HG02938 (cell line): ENCODE data around the gene SYT17.

ENCODE experiments used
- ATAC-seq: cut with Tn5 transposase; IDR thresholded peaks from one replicate; pipeline ENCODE4 v1.9.1; 2021; ENCODE audit warnings: mild to moderate bottlenecking, moderate library complexity; ENCODE audit not compliant: unreplicated experiment

SYT17 gene

GRCh38 chr16:19167710-19168370 is at the start of gene SYT17:
SYT17 (plus strand) TSS chr16:19168240; CDS start chr16:19168647, 407 bp downstream.
- ATAC-seq: no peak

DNA sequence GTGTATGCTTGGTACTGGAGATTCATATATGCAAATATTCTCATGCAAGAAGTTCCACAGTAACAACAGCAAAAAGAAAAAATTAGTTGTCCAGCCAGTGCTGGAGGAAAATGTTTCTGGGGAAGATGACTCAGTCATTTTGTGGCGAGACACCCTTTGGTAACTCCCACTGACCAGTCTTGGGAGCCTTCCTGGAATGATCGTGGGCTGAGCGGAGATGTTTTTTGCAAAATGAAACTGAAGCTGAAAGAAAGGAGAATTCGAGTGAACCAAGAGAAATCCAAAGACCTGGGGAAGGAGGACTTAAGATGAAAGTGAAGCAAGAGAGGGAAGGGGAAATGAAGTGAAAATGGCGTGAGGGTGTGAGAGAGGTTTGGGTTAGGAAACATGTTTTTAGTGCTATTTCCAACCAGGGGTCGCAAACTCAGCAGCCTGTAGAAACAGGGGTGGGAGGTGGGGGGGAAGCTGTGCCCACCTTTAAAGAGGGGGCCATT is 49.1 kb upstream of the SYT17 start:
- no peak for ATAC-seq

- no peak for ATAC-seq
Measured at GRCh38 chr16:19119564-19119963, 48.5 kb upstream of the SYT17 start.

DNA sequence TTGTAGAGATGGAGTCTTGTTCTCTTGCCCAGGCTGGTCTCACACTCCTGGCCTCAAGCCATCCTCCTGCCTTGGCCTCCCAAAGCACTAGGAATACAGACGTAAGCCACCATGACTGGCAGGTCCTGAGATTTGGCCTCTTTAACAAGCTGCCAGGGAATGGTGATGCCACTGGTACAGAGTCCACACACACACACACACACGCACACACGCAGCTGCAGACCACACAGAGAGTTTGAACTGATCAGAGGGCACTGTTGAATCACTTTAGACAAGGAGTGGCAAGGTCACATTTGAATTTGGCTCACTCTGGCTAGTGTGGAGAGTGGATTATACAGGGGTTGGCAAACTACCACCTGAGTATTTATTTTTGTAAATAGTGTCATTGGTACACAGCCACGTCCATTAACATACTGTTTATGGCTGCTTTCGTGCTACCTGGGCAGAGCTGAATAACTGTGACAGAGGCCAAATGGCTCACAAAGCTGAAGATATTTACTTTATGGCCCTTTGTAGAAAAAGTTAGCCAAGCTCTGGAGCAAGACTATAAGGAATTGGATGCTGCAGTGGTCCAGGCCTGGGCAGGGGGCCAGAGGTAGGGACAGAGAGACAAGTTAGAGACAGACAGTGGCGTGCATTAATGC is 44.4 kb upstream of the SYT17 start:
- no peak for ATAC-seq

DNA sequence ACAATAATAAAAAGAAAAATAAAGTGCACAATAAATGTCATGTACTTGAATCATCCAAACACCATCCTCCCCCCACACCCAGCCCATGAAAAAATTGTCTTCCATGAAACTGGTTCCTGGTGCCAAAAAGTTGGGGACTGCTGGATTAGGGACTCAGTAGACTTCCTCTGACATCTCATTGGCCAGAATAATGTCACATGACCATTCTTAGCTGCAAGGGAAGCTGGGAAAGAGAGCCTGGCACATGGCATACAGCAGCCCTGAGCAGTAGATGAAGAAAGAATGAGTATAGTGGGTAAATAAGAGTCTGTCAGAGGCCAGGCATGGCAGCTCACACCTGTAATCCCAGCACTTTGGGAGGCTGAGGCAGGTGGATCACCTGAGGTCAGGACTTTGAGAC is 41.7 kb upstream of the SYT17 start:
- ATAC-seq: no peak

DNA sequence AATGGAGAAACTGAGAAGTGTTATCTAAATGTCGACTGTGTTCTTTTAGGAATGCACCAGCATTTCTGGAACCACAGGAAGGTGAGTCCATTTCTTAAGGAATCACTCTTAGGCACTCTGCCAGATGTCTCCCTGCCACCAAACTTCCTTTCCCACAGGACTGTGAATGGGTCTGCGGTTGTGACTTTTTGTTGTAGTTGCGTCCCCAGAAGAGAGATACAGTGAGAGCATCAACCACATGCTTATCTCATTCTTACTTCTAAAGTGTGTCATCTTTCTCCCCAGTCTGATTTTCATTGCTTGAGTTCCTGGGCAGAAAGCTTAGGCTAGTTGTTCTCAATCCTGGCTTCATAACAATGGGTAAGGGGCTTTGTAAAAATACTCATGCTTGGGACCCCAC is 40.8 kb upstream of the SYT17 start:
- no peak for ATAC-seq

GRCh38 chr16:19127674-19128131 is 40.3 kb upstream of the SYT17 start:
- ATAC-seq: no peak

- ATAC-seq: no peak
Measured at GRCh38 chr16:19128454-19129200, 39.4 kb upstream of the SYT17 start.

DNA sequence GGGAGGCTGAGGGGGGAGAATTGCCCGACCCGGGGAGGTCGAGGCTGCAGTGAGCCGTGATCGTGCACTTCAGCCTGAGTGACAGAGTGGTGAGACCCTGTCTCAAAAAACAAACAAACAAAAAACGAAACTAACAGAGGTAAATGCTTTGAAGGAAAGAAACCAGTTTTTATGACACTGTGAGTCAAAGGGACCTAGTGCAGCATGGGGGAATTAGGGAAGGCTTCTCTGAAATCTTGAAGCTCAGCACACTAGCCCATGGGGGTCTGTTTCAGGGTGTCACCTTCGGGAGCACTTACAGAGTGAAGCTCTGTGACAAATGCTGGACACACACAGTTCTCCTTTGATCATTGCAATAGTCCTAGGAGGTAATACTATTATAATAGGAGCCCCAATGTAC is 37.7 kb upstream of the SYT17 start:
- no peak for ATAC-seq

DNA sequence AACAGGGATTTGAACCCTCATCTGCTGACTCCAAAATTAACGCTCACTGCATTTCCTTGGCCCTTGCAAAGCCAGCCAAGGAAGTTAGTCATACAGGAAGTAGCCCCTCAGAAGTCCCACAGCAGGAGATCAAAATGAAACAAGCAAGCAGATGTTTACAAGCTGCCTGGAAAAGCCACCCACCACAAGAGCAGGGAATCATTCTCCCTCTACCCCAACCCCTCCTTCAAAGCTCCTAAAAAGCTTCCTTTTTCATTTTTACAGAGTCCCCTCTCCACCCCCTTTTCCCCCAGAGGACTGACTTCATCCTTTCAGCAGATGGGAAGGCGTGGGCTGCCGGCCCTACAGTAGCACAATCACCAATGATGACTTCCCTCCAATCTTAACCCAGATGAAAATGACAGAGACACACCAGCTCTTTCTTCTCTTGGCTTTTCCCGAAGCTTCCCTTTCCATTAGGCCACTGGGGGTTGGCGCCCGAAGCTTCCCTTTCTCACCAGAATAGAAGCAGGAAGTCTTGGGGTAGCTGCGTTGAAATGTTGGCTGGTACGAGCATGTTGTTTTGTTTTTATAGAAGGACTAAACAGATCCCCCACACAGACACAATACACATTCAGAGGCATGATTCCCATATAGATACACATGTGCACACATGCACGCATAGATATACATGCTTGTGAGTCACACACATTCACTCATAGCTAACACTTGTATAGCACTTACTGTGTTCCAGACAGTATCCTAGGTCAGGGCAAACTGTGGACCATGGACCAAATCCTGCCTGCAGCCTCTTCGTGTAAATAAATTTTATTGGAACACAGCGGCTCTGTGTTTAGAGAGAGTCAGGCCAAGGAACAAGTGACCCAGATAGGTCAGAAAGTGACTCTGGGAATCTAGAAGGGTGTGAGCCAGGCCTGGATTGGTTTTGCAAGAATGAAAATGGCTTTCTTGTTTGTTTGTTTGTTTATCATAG is 36.9 kb upstream of the SYT17 start:
- ATAC-seq: no peak

DNA sequence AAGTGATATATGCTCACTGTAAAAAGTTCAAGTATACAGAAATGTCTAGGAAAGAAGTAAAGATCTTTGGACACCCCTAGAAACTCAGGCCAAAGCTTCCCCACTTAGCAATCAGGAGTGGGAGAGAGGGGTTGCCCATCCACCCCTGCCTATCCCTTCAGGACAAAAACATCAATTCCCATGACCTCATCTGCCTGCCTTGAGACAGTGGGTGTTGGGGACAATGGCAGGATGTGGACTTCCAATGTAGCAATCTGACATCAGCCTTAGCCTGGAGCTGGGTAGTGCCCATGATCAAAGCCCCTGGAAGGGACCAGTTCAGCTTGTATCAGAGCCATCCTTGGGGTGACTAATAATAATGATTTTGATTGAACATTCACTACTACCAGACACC is 36.2 kb upstream of the SYT17 start:
- ATAC-seq: no peak

DNA sequence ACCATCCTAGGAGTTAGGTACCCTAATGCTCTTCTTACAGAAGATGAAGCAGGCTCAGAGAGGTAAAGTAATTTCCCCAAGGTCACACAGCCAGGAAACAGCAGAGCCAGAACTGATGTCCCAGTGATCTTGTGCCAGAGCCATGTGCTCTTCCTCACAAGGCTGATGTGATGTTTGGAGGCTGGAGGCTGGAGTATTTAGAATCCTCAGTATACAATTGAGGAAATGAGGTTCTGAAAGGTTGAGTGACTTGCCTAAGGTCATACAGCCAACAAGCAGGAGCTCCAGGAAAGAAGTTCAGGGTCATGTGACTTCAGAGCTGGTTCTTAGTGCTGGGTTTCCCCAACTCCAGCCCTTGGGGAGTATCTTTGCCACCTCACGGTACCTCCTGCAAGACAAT is 35.8 kb upstream of the SYT17 start:
- no peak for ATAC-seq

DNA sequence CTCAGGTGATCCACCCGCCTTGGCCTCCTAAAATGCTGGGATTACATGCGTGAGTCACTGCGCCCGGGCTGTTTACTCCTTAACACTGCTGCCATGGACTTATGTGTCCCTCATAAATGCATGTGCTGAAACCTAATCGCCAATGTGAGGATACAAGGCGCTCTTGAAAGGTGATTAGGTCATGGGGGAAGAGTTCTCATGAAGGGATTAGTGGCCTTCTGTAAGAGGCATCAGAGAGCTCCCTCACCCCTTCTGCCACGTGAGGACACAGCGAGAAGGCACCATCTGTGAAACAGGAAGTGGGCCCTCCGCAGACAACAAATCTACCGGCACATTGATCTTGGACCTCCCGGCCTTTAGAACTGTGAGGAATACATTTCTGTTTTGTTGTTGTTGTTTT is 35.1 kb upstream of the SYT17 start:
- ATAC-seq: no peak

DNA sequence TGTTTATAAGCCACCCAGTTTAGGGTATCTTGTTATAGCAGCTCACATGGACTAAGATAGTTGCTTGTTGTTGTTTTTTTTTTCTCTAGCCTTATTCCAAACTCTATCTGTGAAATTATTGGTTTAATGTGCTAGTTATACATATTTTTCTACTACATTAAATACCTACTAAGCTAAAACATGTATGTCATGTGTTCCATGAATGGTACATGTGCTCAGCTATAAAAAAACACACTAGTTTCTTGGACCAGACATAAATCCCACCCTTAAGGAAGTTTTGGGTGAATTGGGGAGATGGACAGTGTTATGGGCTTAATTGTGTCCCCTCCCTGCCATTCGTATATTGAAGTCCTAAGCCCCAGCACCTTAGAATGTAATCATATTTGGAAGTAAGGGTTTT is 34.4 kb upstream of the SYT17 start:
- ATAC-seq: no peak

- ATAC-seq: no peak
Measured at GRCh38 chr16:19135201-19135842, 32.7 kb upstream of the SYT17 start.

- ATAC-seq: no peak
Measured at GRCh38 chr16:19135896-19136438, 32.1 kb upstream of the SYT17 start.

GRCh38 chr16:19136549-19137196 is 31.4 kb upstream of the SYT17 start:
- ATAC-seq: no peak

GRCh38 chr16:19137201-19138128 is 30.6 kb upstream of the SYT17 start:
- no peak for ATAC-seq
